Measurements from ENCODE around the gene STK31. TPM values are rescaled to one million over a fixed set of nuclear protein-coding genes. Genes with fewer than 3 reads are reported as not detected.
"Not testable (repeated sequence)": the region's sequence is repeated elsewhere in the genome, so short reads cannot be mapped to it uniquely, and the experiment has no call there.

STK31 gene
- total RNA-seq, 2 donors from 2014 or later, result 0.92 to 1.5 TPM

- Histone ChIP-seq H3K27ac (no peak overlapping the region), H3K4me3 (no peak overlapping the region), H3K4me1 (ENCODE audit: control insufficient read depth in 1 of 2, low read depth in 2 of 2) (no peaks in the 10 kb centered on the region), H3K36me3 (no peaks in the 10 kb centered on the region), H3K9me3 (no peaks in the 10 kb centered on the region), H3K27me3 (replicated peaks; ENCODE audit: insufficient read depth) (no peaks in the 10 kb centered on the region)
- ATAC-seq (ENCODE audit: insufficient number of reproducible peaks, low FRiP score, low read depth) (no peak), DNase-seq (ENCODE audit: low spot score) (no peak)
- no peak for TF ChIP-seq CTCF (IDR thresholded peaks at IDR 0.05)
These were observed 41.8 kb downstream of the STK31 start for GRCh38 chr7:23751852-23752251.

GRCh38 chr7:23758839-23759238 lies 48.8 kb downstream of the STK31 start:
- DNase-seq (ENCODE audit: low spot score); ATAC-seq (ENCODE audit: insufficient number of reproducible peaks, low FRiP score, low read depth); H3K4me3 ChIP-seq; H3K27ac ChIP-seq; H3K27me3 ChIP-seq (replicated peaks; ENCODE audit: insufficient read depth); H3K9me3 ChIP-seq; H3K36me3 ChIP-seq; H3K4me1 ChIP-seq (ENCODE audit: control insufficient read depth in 1 of 2, low read depth in 2 of 2): not testable (repeated sequence)

- no peaks in the 10 kb centered on the region for H3K4me1 ChIP-seq (ENCODE audit: control insufficient read depth in 1 of 2, low read depth in 2 of 2)
- TF ChIP-seq CTCF (IDR thresholded peaks at IDR 0.05), result no peak
- no peaks in the 10 kb centered on the region for H3K36me3 ChIP-seq
- no peaks in the 10 kb centered on the region for H3K9me3 ChIP-seq
- ATAC-seq (ENCODE audit: insufficient number of reproducible peaks, low FRiP score, low read depth) (no peak), DNase-seq (ENCODE audit: low spot score) (no peak)
- H3K4me3 ChIP-seq, result no peak overlapping the region
- no peak overlapping the region for H3K27ac ChIP-seq
- H3K27me3 ChIP-seq (replicated peaks; ENCODE audit: insufficient read depth), result no peaks in the 10 kb centered on the region
These were observed 49.8 kb downstream of the STK31 start for GRCh38 chr7:23759671-23760391.

GRCh38 chr7:23765943-23766342 lies 55.9 kb downstream of the STK31 start:
- no peaks in the 10 kb centered on the region for H3K27me3 ChIP-seq (replicated peaks; ENCODE audit: insufficient read depth)
- no peaks in the 10 kb centered on the region for H3K9me3 ChIP-seq
- DNase-seq (ENCODE audit: low spot score) (no peak), ATAC-seq (ENCODE audit: insufficient number of reproducible peaks, low FRiP score, low read depth) (no peak)
- H3K4me3 ChIP-seq, result no peak overlapping the region
- H3K4me1 ChIP-seq (ENCODE audit: control insufficient read depth in 1 of 2, low read depth in 2 of 2), result no peaks in the 10 kb centered on the region
- H3K27ac ChIP-seq, result no peak overlapping the region
- no peaks in the 10 kb centered on the region for H3K36me3 ChIP-seq
- TF ChIP-seq CTCF (IDR thresholded peaks at IDR 0.05), result no peak

- TF ChIP-seq CTCF (IDR thresholded peaks at IDR 0.05), result no peak
- DNase-seq (ENCODE audit: low spot score), result no peak
- no peaks in the 10 kb centered on the region for H3K4me1 ChIP-seq (ENCODE audit: control insufficient read depth in 1 of 2, low read depth in 2 of 2)
- no peak overlapping the region for H3K27ac ChIP-seq
- H3K4me3 ChIP-seq, result no peak overlapping the region
- H3K27me3 ChIP-seq (replicated peaks; ENCODE audit: insufficient read depth), result no peaks in the 10 kb centered on the region
- H3K9me3 ChIP-seq, result no peaks in the 10 kb centered on the region
- no peak for ATAC-seq (ENCODE audit: insufficient number of reproducible peaks, low FRiP score, low read depth)
- no peaks in the 10 kb centered on the region for H3K36me3 ChIP-seq
These were observed 57.5 kb downstream of the STK31 start for GRCh38 chr7:23767514-23767913.

- Histone ChIP-seq H3K4me1 (ENCODE audit: control insufficient read depth in 1 of 2, low read depth in 2 of 2) (no peaks in the 10 kb centered on the region), H3K27ac (no peak overlapping the region), H3K4me3 (no peak overlapping the region), H3K27me3 (replicated peaks; ENCODE audit: insufficient read depth) (no peaks in the 10 kb centered on the region), H3K36me3 (no peaks in the 10 kb centered on the region), H3K9me3 (no peaks in the 10 kb centered on the region)
- no peak for ATAC-seq (ENCODE audit: insufficient number of reproducible peaks, low FRiP score, low read depth)
- TF ChIP-seq CTCF (IDR thresholded peaks at IDR 0.05), result no peak
- DNase-seq (ENCODE audit: low spot score), result no peak
These were observed 58.0 kb downstream of the STK31 start for GRCh38 chr7:23768022-23768421.

GRCh38 chr7:23779185-23779800 lies 69.3 kb downstream of the STK31 start:
- not testable (repeated sequence) for DNase-seq (ENCODE audit: low spot score); H3K9me3 ChIP-seq; H3K4me1 ChIP-seq (ENCODE audit: control insufficient read depth in 1 of 2, low read depth in 2 of 2); H3K27me3 ChIP-seq (replicated peaks; ENCODE audit: insufficient read depth); H3K4me3 ChIP-seq; ATAC-seq (ENCODE audit: insufficient number of reproducible peaks, low FRiP score, low read depth); H3K36me3 ChIP-seq; H3K27ac ChIP-seq
